Activated naive CD4-positive, alpha-beta T cell treated with anti-CD3 and anti-CD28 coated beads, Interleukin-2, amount 10 ng/mL, durations not matched to agents 7 days and 5 days (primary cell): ENCODE measurements around the gene FBXL13.
"Not testable (repeated sequence)": the region's sequence is repeated elsewhere in the genome, so short reads cannot be mapped to it uniquely, and the experiment has no call there.

Experiments used
- CTCF ChIA-PET: fragments of 350-600 bp; sonication (Branson Sonifier 250); formaldehyde crosslinking; loops from one replicate; lab custom pipeline; 2021; ENCODE audit warnings: antibody characterized with exemption; lab: Charles Lee
- DNase-seq: peaks from one replicate; pipeline ENCODE4 v3.0.0-alpha.2; 2020
- H3K27ac Mint-ChIP-seq: one replicate; pipeline ENCODE4 v1.8.0; 2021; ENCODE audit warnings: mild to moderate bottlenecking, moderate library complexity, mixed read lengths
- H3K27me3 Mint-ChIP-seq: one replicate; pipeline ENCODE4 v1.8.0; 2021; ENCODE audit warnings: mild to moderate bottlenecking, mixed read lengths
- H3K36me3 Mint-ChIP-seq: one replicate; pipeline ENCODE4 v1.8.0; 2021; ENCODE audit warnings: mixed read lengths
- H3K4me1 Mint-ChIP-seq: one replicate; pipeline ENCODE4 v1.8.0; 2021; ENCODE audit warnings: mixed read lengths
- H3K4me3 Mint-ChIP-seq: one replicate; pipeline ENCODE4 v1.8.0; 2021; ENCODE audit warnings: mild to moderate bottlenecking, moderate library complexity, mixed read lengths
- H3K9me3 Mint-ChIP-seq: one replicate; pipeline ENCODE4 v1.8.0; 2021; ENCODE audit warnings: mixed read lengths

The FBXL13 gene

DNA sequence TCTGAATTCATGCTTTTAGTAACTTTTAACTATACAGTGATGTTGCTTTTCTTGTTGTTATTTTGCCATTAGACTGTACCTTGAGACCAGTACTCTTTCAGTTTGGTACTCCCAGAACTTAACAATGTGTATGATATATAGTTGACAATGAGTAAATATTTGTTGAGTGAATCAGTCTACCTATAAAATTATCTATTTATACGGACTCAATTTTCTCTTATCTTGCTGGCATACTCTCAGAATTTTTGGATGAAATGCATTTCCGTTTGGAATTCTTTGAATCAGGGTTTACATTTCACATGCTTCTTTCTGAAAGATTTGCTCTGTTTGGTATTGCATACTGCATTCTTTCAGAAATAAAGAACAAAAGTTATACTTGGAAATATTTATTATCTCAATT lies 209.6 kb downstream of the FBXL13 start:
- no peaks in the 10 kb centered on the region for H3K4me1 Mint-ChIP-seq
- H3K36me3 Mint-ChIP-seq, result no peaks in the 10 kb centered on the region
- no peak for DNase-seq
- no peak overlapping the region for H3K4me3 Mint-ChIP-seq
- no peaks in the 10 kb centered on the region for H3K9me3 Mint-ChIP-seq
- H3K27me3 Mint-ChIP-seq, result peaks cover 6% of the 10 kb centered on the region
- no peak overlapping the region for H3K27ac Mint-ChIP-seq
- CTCF ChIA-PET, result interaction anchor here (1.2 kb wide), 1 partner anchor 37 kb away, joined by 3 read pairs; no protein-coding TSS in a partner anchor

DNA sequence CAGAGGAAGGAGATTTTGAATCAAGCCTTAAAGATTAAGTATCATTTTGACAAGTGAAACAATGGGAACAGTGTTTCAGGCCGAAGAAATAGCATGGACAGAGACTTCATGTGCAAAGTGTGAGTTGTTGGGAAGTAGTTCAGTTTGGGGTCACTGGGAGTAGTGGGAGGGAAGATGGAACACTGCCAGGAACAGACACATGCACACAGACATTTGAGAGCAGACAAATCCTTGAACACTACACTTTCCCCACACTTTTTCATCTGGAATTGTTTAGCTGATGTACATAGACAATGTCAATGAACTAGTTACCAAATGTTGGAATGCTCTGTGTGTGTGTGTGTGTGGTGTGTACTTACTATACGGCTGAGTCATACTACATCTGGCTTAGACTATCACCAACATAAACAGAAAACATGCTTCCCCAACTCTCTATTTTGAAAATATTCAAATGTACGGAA lies 214.2 kb downstream of the FBXL13 start:
- peaks cover 3% of the 10 kb centered on the region for H3K27me3 Mint-ChIP-seq
- H3K4me1 Mint-ChIP-seq, result no peaks in the 10 kb centered on the region
- no peak overlapping the region for H3K27ac Mint-ChIP-seq
- H3K36me3 Mint-ChIP-seq, result no peaks in the 10 kb centered on the region
- DNase-seq, result no peak
- no peaks in the 10 kb centered on the region for H3K9me3 Mint-ChIP-seq
- CTCF ChIA-PET, result no interaction called here
- H3K4me3 Mint-ChIP-seq, result no peak overlapping the region

DNA sequence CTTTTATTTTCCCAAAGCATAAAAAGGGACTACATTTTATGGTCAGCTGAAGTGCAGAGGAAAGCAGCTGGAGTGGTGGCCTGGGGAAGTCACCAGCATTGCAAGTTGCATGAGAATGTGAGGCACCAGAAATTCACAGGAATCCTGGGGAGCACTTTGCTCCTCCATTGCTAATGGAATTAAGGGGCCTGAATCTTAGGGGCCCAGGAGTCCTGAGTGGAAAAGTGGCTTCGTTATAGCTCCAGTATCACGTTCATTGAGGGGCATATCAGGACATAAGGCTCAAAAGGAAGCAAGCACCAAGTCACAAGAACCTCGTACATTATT lies 214.8 kb downstream of the FBXL13 start:
- Mint-ChIP-seq H3K9me3 (no peaks in the 10 kb centered on the region), H3K27ac (no peak overlapping the region), H3K4me1 (no peaks in the 10 kb centered on the region), H3K27me3 (peaks cover 3% of the 10 kb centered on the region), H3K4me3 (no peak overlapping the region), H3K36me3 (no peaks in the 10 kb centered on the region)
- CTCF ChIA-PET, result no interaction called here
- DNase-seq, result no peak

DNA sequence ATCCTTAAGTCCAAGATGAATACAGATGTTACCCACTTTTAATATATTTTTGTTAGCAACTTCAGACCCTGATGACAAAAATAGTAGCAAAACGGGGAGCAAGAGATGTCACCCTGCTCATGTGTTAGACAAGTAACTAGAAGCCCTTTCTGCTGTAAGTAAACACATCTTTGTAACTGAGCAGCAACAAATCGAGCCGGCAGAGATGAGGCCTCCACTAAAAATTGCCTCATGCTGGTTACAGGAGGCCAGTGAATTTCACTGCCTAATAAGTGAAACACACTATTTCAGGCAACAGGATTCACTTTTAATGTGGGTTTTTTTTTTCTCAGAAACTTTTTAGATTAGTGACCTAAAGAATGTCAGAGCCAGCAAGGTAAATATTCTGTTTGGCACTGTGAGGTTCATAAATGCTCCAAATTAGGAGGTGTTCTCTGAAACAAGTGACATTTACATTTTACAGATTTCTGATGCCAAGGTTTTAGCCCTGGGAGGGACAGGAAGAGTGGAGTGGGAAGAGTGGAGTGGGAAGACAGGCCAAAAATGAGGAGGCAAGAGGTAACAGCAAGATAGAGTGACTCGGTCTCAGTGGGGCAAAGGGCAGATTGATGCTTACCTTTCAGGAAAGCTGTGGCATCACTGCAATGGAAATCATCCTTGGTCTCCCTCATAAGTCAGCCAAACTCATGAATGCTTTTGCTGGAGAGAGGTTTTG lies 215.4 kb downstream of the FBXL13 start:
- Mint-ChIP-seq H3K27me3 (peaks cover 3% of the 10 kb centered on the region), H3K9me3 (no peaks in the 10 kb centered on the region), H3K27ac (no peak overlapping the region), H3K4me3 (no peak overlapping the region), H3K36me3 (no peaks in the 10 kb centered on the region), H3K4me1 (no peaks in the 10 kb centered on the region)
- CTCF ChIA-PET, result no interaction called here
- no peak for DNase-seq

DNA sequence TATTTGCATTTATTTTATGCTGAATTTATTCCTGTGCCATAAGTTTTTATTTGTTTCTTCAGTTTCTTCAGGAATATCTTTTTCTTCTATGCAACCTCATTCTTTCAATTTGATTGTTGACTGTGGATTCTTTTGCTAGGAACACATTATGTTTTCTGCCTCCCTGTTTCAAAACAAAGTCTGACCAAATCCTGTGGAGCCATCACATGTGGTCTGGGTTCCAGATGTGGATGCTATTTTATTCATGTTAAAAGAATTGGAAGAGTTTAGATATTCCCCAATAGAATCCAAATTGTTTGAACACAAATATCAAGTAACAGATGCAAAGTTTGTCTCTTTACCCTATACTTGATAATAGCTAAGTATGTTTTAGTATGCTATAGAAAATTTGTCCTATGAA lies 218.6 kb downstream of the FBXL13 start:
- no peak for DNase-seq
- Mint-ChIP-seq H3K4me3 (no peak overlapping the region), H3K4me1 (no peaks in the 10 kb centered on the region), H3K27me3 (no peaks in the 10 kb centered on the region), H3K27ac (no peak overlapping the region), H3K36me3 (no peaks in the 10 kb centered on the region), H3K9me3 (no peaks in the 10 kb centered on the region)
- CTCF ChIA-PET, result no interaction called here

DNA sequence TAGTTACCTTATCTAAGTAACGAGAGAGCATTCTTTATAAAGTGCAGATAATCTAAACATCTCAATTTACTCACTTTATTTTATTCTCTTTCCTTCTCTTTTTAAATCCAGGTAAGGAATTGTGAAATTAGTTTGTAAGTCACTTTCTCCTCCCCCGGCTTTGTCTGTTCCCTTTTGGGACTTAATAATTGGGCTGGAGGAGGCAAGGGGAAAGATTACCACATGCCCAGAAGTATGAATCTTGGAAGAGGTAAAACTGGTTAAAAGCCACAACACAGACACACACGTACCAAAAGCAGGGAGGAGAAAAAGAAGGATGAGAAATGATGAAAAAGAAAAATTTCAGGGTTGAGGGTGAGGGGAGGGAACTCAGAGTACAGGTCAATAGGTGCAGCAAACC lies 225.1 kb downstream of the FBXL13 start:
- CTCF ChIA-PET, result no interaction called here
- no peaks in the 10 kb centered on the region for H3K4me1 Mint-ChIP-seq
- no peaks in the 10 kb centered on the region for H3K36me3 Mint-ChIP-seq
- no peak for DNase-seq
- H3K27ac Mint-ChIP-seq, result no peak overlapping the region
- no peaks in the 10 kb centered on the region for H3K27me3 Mint-ChIP-seq
- H3K9me3 Mint-ChIP-seq, result no peaks in the 10 kb centered on the region
- no peak overlapping the region for H3K4me3 Mint-ChIP-seq

DNA sequence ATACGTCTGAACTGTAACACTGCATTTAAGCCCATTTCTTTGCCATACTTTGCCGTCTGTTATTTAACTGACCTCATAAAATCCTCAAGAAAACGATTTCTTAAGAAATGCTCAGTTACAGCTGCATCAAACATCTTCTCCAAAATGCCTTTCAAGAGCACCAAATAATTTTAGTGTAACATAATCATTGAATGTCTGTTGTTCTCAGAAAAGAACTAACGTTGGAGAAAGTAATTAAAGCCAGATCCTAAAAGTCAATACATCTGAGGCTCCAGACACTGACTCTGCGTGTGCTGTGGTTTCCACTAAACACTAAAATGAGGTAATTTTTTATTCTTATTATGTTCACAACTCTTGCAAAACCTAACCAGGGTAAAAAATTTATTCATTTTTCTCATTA lies 225.5 kb downstream of the FBXL13 start:
- Mint-ChIP-seq H3K36me3 (no peaks in the 10 kb centered on the region), H3K27me3 (no peaks in the 10 kb centered on the region), H3K27ac (no peak overlapping the region), H3K4me1 (no peaks in the 10 kb centered on the region), H3K9me3 (no peaks in the 10 kb centered on the region), H3K4me3 (no peak overlapping the region)
- DNase-seq, result no peak
- CTCF ChIA-PET, result no interaction called here

DNA sequence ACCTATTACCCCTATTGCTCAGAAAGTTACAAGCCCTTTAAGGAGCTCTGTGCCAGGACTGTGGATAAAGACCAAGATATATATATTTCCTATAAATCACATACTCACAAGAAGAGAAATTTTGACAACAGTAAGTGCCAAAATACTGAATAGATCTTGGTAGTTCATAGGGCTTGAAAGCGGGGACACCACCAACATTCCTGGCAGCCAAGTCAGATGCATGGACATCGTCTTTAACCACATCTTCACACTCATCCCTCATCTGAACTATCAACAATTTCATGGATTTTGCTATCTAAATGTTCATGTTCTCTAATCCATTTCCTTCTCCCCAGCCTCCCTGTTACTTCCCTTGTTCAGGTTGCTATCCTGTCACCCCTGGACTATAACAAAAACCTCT lies 229.2 kb downstream of the FBXL13 start:
- Mint-ChIP-seq H3K27me3 (no peaks in the 10 kb centered on the region), H3K36me3 (no peaks in the 10 kb centered on the region), H3K4me3 (no peak overlapping the region), H3K27ac (no peak overlapping the region), H3K4me1 (no peaks in the 10 kb centered on the region), H3K9me3 (no peaks in the 10 kb centered on the region)
- no peak for DNase-seq
- CTCF ChIA-PET, result interaction anchor here (0.6 kb wide), 1 partner anchor 25 kb away, joined by 3 read pairs; no protein-coding TSS in a partner anchor

DNA sequence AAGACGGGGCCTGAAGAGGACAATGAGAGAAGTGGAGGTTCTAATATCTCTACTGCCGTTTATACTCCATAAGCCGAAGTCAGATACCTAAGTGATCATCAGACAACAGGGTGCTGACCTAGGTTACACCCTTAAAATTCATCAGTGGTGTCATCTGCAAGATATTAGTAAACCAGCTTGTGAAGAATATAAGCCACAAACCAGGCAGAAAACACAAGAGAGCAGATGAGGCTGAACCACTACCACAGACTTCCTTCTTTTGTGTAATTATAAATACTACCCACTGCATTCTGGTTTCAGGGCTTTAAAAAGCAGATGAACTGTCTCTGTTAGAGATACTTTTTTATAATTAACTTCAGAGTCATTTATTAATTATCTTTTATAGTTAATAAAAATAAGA lies 230.7 kb downstream of the FBXL13 start:
- H3K36me3 Mint-ChIP-seq, result no peaks in the 10 kb centered on the region
- CTCF ChIA-PET, result no interaction called here
- H3K4me1 Mint-ChIP-seq, result no peaks in the 10 kb centered on the region

DNA sequence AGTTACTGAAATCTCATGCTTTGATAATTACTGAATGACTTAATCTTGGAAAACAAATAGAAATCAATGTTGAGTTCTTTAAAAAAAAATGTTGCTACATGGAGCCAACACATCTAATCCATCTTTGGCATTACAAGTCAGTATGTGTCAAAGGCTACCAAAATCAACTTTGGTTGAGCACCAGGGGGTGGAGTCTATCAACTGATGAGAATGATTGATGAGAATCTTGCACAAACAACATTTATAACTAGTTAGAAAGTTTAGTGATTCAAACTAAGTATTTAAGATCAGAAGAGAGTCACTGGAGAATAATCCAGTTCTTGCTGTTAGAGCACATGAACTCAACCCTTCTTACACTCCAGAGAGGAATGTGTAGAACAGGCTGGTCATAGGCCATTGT lies 232.3 kb downstream of the FBXL13 start:
- Mint-ChIP-seq H3K27me3 (peaks cover 4% of the 10 kb centered on the region), H3K4me3 (no peak overlapping the region), H3K4me1 (no peaks in the 10 kb centered on the region), H3K36me3 (no peaks in the 10 kb centered on the region), H3K9me3 (no peaks in the 10 kb centered on the region), H3K27ac (no peak overlapping the region)
- CTCF ChIA-PET, result interaction anchor here (0.7 kb wide), 1 partner anchor 16 kb away, joined by 3 read pairs; no protein-coding TSS in a partner anchor
- no peak for DNase-seq

More for the DNA sequence above, 230.7 kb downstream of the FBXL13 start:
- no peaks in the 10 kb centered on the region for H3K9me3 Mint-ChIP-seq
- peaks cover 4% of the 10 kb centered on the region for H3K27me3 Mint-ChIP-seq
- H3K4me3 Mint-ChIP-seq, result no peak overlapping the region
- H3K27ac Mint-ChIP-seq, result no peak overlapping the region
- DNase-seq, result no peak

DNA sequence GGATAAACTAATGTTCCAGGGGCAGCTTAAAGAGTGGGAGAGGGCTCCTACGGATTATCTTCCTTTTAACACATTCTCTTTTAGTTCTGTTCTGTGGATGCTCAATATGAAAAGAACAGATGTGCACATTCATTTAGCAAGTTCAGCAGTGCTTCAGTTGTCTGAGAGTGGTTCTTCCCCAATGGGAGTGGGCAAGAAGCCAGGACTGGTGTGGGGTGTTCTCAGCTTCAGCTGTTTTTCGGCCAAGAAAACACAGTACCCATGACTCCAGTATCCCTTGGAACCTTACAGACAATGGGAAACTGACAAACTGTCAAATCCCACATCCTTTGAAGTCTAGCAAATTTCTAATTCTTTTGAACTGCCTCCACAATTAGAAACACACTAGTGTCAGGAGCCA lies 233.3 kb downstream of the FBXL13 start:
- CTCF ChIA-PET, result no interaction called here
- DNase-seq, result no peak
- no peak overlapping the region for H3K27ac Mint-ChIP-seq

DNA sequence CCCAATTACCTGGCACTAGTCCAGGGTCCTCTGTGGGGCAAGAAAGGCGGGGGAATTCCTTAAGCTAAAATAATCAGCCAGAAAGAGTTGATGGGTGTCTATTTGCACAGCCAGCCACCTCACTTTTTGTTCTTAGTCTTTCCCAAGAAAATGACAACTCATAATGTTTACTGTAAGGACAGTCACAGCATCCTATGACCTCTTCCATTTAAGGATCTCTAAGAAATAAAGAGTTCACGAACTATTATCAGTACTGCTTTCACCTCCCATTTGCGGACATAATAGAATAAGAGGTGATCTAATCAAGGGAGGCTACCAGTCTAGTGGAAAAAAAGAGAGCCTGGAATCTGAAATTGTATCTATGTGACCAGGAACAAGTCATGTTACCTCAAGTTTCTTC lies 234.2 kb downstream of the FBXL13 start:
- H3K9me3 Mint-ChIP-seq, result no peaks in the 10 kb centered on the region
- H3K4me3 Mint-ChIP-seq, result no peak overlapping the region
- H3K4me1 Mint-ChIP-seq, result no peaks in the 10 kb centered on the region
- no peak for DNase-seq
- no peaks in the 10 kb centered on the region for H3K36me3 Mint-ChIP-seq
- H3K27me3 Mint-ChIP-seq, result peaks cover 4% of the 10 kb centered on the region
- no peak overlapping the region for H3K27ac Mint-ChIP-seq
- CTCF ChIA-PET, result no interaction called here

More for the DNA sequence above, 233.3 kb downstream of the FBXL13 start:
- Mint-ChIP-seq H3K4me3 (no peak overlapping the region), H3K27me3 (peaks cover 4% of the 10 kb centered on the region), H3K36me3 (no peaks in the 10 kb centered on the region), H3K4me1 (no peaks in the 10 kb centered on the region), H3K9me3 (no peaks in the 10 kb centered on the region)

DNA sequence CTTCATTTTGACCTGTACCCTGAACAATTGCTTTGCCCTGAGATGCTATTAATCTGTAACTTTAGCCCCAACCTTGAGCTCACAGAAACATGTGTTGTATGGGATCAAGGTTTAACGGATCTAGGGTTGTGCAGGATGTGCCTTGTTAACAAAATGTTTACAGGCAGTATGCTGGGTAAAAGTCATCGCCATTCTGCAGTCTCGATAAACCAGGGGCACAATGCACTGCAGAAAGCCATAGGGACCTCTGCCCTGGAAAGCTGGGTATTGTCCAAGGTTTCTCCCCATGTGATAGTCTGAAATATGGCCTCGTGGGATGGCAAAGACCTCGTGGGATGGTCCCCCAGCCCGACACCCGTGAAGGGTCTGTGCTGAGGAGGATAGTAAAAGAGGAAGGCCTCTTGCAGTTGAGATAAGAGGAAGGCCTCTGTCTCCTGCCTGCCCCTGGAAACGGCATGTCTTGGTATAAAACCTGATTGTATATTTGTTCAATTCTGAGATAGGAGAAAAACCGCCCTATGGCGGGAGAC lies 236.0 kb downstream of the FBXL13 start:
- H3K36me3 Mint-ChIP-seq, H3K27ac Mint-ChIP-seq, H3K27me3 Mint-ChIP-seq, DNase-seq, H3K4me3 Mint-ChIP-seq, H3K9me3 Mint-ChIP-seq, H3K4me1 Mint-ChIP-seq, CTCF ChIA-PET: not testable (repeated sequence)

DNA sequence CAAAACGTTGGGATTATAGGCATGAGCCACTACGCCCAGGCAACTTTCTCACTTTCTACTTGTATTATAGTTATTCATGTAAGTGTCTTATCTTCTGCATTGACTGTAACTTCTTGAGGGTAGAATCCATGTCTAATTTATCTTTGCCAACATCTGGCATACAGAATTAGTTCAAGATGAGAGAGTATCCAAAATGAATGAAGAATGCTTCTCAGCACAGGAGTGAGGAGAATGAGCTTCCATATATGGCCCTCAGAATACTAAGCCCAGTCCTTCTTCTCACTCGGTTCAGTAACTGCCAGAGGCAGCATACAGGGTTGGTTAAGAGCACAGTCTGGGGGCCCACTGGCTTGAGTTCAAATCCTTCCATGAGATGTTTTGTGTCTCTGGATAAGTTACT lies 236.8 kb downstream of the FBXL13 start:
- peaks cover 4% of the 10 kb centered on the region for H3K27me3 Mint-ChIP-seq
- H3K4me1 Mint-ChIP-seq, result peaks cover 7% of the 10 kb centered on the region
- no peak for DNase-seq
- no peak overlapping the region for H3K4me3 Mint-ChIP-seq
- H3K9me3 Mint-ChIP-seq, result no peaks in the 10 kb centered on the region
- H3K36me3 Mint-ChIP-seq, result no peaks in the 10 kb centered on the region
- CTCF ChIA-PET, result no interaction called here
- no peak overlapping the region for H3K27ac Mint-ChIP-seq

DNA sequence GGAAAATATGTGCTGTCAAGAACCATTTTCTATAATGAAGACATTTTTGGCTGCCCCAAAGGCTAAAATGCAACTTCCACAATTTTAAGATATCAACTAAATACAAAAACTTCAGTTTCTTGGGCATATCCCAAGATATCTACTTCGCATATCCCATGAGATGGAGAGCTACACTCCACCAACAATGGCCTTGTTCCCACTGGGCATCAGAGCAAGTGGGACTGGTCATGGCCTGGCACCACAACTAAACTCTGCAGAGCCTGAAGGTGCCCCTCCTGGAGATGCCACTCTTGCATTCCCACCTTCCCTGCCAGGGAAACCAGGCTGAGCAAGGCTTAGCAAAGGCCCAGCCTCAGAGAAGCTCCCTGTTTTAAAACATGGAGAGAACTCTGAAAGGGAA lies 237.6 kb downstream of the FBXL13 start:
- CTCF ChIA-PET, result no interaction called here
- H3K4me3 Mint-ChIP-seq, result no peak overlapping the region
- no peaks in the 10 kb centered on the region for H3K9me3 Mint-ChIP-seq
- peaks cover 4% of the 10 kb centered on the region for H3K27me3 Mint-ChIP-seq
- no peak overlapping the region for H3K27ac Mint-ChIP-seq
- H3K36me3 Mint-ChIP-seq, result no peaks in the 10 kb centered on the region
- H3K4me1 Mint-ChIP-seq, result peaks cover 7% of the 10 kb centered on the region
- DNase-seq, result no peak
